ENCODE measurements around the gene ZNF526. TPM values are rescaled to one million over a fixed set of nuclear protein-coding genes. Genes with fewer than 3 reads are reported as not detected.

ZNF526 gene
- total and polyA plus RNA-seq, 2 donors (not counting 1 experiment from before 2014, with no cell fraction given): 4.9 to 21.3 TPM

GRCh38 chr19:42216653-42217519, 3.2 kb upstream of the ZNF526 start:
- H4K20me1 ChIP-seq (ENCODE audit: control insufficient read depth, insufficient read depth, low read length, poor library complexity, severe bottlenecking): peaks cover 67% of the 10 kb centered on the region
- TF ChIP-seq EZH2 (IDR thresholded peaks at IDR 0.05; ENCODE audit: borderline replicate concordance, insufficient read depth, low read depth, low read length, poor library complexity, severe bottlenecking): no peak
- TF ChIP-seq, protein P1, sequence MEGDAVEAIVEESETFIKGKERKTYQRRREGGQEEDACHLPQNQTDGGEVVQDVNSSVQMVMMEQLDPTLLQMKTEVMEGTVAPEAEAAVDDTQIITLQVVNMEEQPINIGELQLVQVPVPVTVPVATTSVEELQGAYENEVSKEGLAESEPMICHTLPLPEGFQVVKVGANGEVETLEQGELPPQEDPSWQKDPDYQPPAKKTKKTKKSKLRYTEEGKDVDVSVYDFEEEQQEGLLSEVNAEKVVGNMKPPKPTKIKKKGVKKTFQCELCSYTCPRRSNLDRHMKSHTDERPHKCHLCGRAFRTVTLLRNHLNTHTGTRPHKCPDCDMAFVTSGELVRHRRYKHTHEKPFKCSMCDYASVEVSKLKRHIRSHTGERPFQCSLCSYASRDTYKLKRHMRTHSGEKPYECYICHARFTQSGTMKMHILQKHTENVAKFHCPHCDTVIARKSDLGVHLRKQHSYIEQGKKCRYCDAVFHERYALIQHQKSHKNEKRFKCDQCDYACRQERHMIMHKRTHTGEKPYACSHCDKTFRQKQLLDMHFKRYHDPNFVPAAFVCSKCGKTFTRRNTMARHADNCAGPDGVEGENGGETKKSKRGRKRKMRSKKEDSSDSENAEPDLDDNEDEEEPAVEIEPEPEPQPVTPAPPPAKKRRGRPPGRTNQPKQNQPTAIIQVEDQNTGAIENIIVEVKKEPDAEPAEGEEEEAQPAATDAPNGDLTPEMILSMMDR (IDR thresholded peaks at IDR 0.05): no peak
- no peaks in the 10 kb centered on the region for H3K27me3 Mint-ChIP-seq
- POLR2A ChIA-PET: interaction anchor here (0.5 to 2.5 kb wide), 7 partner anchors 15 to 867 kb away, joined by 3 to 11 read pairs (median 4); partner anchors contain the start of gene POU2F2
- H3K4me3 Mint-ChIP-seq: peak overlapping the region; percentile 85
- under 1% methylated on average over 78 of the region's 79 CpGs for WGBS (ENCODE audit: insufficient coverage)
- H3K4me3 ChIP-seq (ENCODE audit: control extremely low read depth in 1 of 5, extremely low read depth in 1 of 5, insufficient read depth in 1 of 5, low read depth in 2 of 5, low read length in 4 of 5): peak overlapping the region; percentile 51 to 99 (median 98)
- H3K9ac ChIP-seq (ENCODE audit: low read length): peak overlapping the region; percentile 99
- peak overlapping the region; percentile 97 for H3K4me2 ChIP-seq (replicated peaks; ENCODE audit: low read depth, low read length, poor library complexity, severe bottlenecking)
- peaks cover 72% of the 10 kb centered on the region for H3K4me1 Mint-ChIP-seq
- no peaks in the 10 kb centered on the region for H3K9me3 Mint-ChIP-seq (ENCODE audit: insufficient read depth)
- peak overlapping the region; percentile 65 for H2AFZ ChIP-seq (ENCODE audit: insufficient read depth, low read depth, low read length, poor library complexity, severe bottlenecking)
- peak overlapping the region; percentile 93 for H3K27ac Mint-ChIP-seq
- peak overlapping the region; percentile 97 to 98 for H3K27ac ChIP-seq (ENCODE audit: low read length in 2 of 2)
- no peaks in the 10 kb centered on the region for H3K9me3 ChIP-seq (ENCODE audit: control extremely low read depth in 1 of 3, control insufficient read depth in 2 of 3, insufficient read depth in 1 of 3, low read length in 2 of 3)
- CTCF ChIA-PET: interaction anchor here (1.0 to 3.8 kb wide), 9 partner anchors 10 to 108 kb away, joined by 3 to 25 read pairs (median 4); no protein-coding TSS in a partner anchor
- DNase-seq (peak; percentile 47), ATAC-seq (ENCODE audit: low read depth) (peak; percentile 0)
- peaks cover 8 to 29% of the 10 kb centered on the region in 2 experiments for H3K36me3 ChIP-seq (replicated peaks in 1 of 2; ENCODE audit: control extremely low read depth in 1 of 2, control insufficient read depth in 1 of 2, extremely low read depth in 1 of 2, insufficient read depth in 2 of 2, low read length in 1 of 2)
- intact Hi-C loops (cut with micrococcal nuclease): loop anchor here (1.0 to 2.0 kb wide), 6 partner anchors 16 to 108 kb away; partner anchors contain the start of genes ERF and MEGF8
- H3K4me1 ChIP-seq (ENCODE audit: control insufficient read depth in 2 of 2, insufficient read depth in 2 of 2, low read length in 2 of 2): peaks cover 49 to 61% of the 10 kb centered on the region in 2 donors
- no peaks in the 10 kb centered on the region for H3K27me3 ChIP-seq (replicated peaks in 1 of 4; ENCODE audit: control extremely low read depth in 1 of 4, control insufficient read depth in 3 of 4, insufficient read depth in 4 of 4, low read length in 3 of 4)
- peaks cover 93% of the 10 kb centered on the region for H3K79me2 ChIP-seq (ENCODE audit: control insufficient read depth, insufficient read depth, low read length)

Measured in B cell (primary cell).